NCI-H1048 (cell line): ENCODE measurements around the gene TPSAB1.
"Not testable (repeated sequence)": the region's sequence is repeated elsewhere in the genome, so short reads cannot be mapped to it uniquely, and the experiment has no call there.

Experiments
- DNase-seq: peaks from one replicate; lab custom pipeline; 2025; lab: John Stamatoyannopoulos, UW

The TPSAB1 gene

GRCh38 chr16:1265090-1265630 lies 24.7 kb downstream of the TPSAB1 start:
- no peak for DNase-seq

GRCh38 chr16:1265826-1266225 lies 25.3 kb downstream of the TPSAB1 start:
- DNase-seq: no peak

DNA sequence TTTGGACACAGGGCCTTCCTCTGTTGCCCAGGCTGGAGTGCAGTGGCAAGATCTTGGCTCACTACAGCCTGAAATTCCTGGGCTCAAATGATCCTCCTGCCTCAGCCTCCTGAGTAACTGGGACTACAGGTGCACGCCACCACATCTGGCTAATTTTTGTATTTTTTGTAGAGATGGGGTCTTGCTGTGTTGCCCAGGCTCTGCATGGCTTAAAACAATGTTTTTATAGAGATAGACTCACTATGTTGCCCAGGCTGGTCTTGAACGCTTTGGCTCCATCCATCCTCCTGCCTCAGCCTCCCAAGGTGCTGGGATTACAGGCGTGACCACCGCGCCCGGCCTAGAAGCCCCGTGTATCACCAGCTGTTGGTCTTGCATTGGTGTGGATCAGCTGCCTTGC lies 28.9 kb downstream of the TPSAB1 start:
- DNase-seq: not testable (repeated sequence)

- DNase-seq: no peak
Observed at GRCh38 chr16:1271380-1271723, 30.8 kb downstream of the TPSAB1 start.

DNA sequence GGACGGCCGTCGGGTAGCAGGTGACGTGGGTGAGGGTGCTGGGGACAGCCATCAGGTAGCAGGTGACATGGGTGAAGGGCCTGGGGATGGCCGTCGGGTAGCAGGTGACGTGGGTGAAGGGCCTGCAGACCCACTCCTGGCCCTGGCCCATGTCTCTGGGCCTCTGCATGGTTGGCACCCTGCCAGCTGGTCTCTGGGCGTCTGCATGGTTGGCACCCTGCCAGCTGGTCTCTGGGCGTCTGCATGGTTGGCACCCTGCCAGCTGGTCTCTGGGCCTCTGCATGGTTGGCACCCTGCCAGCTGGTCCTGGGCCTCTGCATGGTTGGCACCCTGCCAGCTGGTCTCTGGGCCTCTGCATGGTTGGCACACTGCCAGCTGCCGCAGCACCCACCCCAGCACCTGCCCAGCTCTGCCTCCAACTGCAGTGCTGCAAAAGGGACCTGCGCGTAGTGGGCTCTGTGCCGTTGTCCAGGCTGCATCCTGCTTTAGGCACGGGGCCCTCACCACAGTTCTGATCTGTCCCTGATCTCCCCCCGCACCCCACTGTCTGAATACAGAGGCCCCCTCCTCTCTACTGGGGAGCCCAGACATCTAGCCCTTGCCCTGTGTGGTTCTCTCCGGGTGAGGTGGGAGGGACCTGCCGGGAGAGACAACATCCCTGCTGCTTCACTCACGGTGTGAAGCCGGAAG lies 31.4 kb downstream of the TPSAB1 start:
- DNase-seq: not testable (repeated sequence)

- DNase-seq: no peak
Observed at GRCh38 chr16:1272453-1273198, 32.1 kb downstream of the TPSAB1 start.

DNA sequence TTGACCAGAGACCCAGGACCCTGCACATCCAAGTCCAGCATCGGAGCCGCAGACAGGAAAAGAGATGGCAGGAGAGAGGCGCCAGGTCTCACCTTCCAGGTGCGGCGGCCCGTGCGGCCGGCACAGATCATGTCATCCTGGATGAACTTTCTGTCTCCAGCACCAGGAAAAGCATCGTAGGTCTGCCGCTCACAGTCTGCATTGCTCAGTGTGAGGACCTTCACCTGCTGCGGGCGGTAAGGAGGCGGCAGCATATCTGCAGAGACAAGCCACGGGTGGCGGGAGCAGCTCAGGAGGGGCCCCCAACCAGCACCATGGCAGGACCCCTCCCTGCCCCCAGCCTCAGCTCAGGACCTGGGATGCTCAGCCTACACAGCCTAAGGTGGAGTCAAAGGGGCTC lies 33.3 kb downstream of the TPSAB1 start:
- no peak for DNase-seq

DNA sequence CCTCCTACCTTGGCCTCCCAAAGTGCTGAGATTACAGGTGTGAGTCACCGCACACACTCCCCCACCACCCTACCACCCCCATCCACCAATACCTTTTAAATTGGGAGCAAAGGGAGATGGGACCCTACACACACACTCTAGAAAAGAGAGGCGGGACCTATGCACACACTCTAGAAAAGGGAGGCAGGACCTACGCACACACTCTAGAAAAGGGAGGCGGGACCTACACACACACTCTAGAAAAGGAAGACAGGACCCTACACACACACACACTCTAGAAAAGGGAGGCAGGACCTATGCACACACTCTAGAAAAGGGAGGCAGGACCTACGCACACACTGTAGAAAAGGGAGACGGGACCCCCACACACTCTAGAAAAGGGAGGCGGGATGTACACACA lies 34.3 kb downstream of the TPSAB1 start:
- no peak for DNase-seq

- DNase-seq: no peak
Observed at GRCh38 chr16:1275791-1276579, 35.5 kb downstream of the TPSAB1 start.

DNA sequence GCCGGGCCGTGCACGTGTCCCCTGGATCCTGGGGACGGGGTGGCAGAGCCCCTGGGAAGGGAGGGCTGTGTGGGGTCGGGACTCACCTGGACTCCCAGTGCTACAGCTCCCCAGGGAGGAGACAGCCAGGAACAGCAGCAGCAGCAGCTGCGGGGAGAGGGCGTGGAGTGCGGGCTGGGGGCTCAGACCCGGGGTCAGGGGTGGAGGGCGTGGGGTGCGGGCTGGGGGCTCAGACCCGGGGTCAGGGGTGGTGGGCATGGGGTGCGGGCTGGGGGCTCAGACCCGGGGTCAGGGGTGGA lies 36.0 kb downstream of the TPSAB1 start:
- DNase-seq: no peak

DNA sequence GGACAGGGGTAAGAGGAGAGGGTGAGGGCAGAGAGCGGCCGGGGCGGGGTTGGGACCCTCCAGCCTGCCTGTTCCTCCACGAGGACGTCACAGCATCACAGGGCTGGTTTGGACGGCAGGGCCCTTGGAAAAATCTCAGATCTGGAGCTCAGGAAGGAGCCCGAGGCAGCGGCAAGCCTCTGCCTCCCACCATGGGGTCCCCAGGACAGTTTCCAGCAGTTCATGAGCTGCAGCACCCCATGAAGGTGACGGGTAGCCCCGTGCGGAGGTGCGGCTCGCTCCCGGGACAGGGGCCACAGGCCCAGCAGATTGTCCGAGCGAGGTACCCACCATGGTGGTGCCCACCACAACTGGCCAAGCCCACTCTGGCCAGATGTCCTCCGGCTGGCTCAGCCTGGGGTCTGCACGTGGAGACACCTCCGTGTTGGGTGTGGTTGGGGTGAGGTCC lies 36.7 kb downstream of the TPSAB1 start:
- DNase-seq: no peak

DNA sequence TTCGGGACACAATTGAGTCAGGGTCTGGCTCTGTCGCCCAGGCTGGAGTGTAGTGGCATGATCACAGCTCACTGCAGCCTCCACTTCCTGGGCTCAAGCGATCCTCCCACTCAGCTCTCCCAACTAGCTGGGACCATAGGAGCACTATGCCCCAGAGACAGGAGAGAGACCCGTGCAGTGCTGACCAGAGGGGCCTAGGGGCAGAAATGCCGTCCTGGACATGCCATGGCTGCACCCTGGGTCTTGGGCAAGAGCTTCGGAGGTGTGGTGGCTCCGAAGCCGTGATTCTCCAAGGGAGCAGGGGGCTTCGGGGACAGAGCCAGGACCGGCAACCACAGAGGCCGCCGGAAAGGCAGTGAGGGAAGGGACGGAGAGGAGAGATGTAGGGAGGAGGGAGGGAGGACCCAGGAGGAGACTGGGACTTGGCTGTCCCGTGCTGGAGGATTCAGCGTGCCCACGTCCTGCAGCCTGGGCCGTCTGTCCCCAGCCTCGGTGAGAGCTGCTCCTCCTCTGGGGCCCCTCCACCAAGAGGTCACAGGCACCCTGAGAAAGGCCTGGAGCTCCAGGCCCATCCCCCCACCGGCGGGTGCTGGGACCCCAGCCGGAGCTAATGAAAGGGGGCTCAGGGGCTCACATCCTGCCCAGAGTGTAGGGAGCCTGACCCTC lies 37.2 kb downstream of the TPSAB1 start:
- DNase-seq: no peak

DNA sequence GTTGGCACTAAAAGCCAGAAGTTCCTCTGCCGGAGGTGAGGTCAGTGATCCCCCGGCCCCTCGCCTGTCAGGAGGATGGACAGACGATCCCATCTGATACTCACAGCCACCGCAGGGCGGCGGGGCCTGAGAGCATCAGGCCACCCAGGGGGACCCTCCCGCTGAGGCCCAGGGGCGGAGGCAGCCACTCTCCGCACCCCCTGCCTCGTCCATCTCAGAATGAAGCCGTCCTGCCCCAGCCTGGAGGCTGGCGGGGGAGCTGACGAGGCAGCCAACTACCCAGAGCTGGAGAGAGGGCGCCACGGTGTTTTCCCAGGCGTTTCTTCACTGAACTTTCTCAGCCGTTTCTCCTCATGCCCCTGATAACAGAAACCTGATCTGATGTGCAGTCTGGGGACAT lies 38.0 kb downstream of the TPSAB1 start:
- DNase-seq: no peak

GRCh38 chr16:1279081-1279944 lies 38.8 kb downstream of the TPSAB1 start:
- DNase-seq: no peak

DNA sequence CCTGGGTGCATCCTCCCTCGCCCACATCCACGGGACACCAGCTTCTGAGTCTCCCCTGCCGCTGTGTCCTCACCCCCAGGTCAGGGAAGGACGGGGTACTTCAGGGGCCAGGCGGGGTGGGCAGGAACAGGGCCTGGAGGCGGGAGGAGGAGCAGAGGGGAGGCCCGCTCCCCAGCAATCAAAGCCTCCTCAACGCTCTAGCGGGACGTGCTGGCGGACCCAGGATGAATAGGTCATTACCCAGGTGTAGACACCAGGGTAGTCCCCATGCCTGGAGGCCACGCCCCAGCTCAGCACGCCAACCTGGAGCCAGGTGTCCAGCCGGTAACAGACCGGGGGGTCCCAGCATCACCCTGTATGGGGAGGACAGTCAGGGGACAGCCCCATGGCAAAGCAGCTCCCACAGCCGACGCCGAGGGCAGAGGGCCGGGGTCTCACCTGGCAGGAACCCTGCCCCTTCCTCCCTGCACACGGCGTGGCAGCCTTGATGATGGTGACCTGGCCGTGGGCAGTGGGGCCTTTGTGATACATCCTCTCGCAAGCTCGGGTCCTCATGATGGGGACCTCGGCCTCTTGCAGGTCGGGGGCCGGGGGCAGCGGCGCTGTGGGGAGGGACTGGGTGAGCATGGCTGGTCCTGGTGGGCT lies 39.6 kb downstream of the TPSAB1 start:
- no peak for DNase-seq

DNA sequence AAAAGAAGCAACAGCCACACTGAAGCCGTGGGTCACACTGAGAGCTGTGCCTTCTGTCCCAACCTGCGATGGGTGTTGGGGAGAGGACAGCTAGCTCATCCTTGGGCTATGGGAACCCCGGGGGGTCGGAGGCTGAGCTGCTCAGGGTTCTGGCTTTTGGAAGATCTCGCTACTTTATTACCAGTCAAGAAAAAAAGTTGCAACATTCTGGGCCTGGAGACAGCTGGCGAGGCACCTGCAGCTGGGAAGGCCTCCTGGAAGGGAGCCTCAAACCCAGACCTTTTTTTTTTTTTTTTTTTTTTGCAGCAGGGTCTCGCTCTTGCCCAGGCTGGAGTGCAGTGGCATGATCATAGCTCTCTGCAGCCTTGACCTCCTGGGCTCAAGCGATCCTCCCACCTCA lies 40.3 kb downstream of the TPSAB1 start:
- no peak for DNase-seq

DNA sequence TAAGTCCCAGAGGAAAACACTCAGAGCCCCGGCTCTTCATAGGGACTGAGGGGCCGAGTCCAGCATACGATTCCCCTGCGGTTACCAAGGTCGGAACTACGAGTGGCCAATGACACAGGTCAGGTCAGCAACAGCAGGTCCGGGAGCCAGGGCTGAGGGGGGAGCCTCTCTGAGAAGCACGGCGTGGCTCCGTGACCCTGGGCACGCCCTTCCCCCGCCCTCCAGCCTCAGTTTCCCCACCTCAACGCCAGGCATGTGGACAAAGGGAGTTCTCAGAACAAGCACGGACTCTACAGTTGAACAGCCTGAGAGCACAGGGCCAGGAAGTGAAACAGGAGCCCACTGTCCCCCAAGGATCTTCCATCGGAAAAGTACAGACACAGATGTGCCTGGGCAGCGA lies 41.0 kb downstream of the TPSAB1 start:
- no peak for DNase-seq

- DNase-seq: no peak
Observed at GRCh38 chr16:1282324-1282973, 41.9 kb downstream of the TPSAB1 start.

- DNase-seq: no peak
Observed at GRCh38 chr16:1283296-1283695, 42.8 kb downstream of the TPSAB1 start.

GRCh38 chr16:1283996-1284616 lies 43.6 kb downstream of the TPSAB1 start:
- DNase-seq: no peak
